IMR-90 (cell line): ENCODE data around the gene DMXL2. TPM values are rescaled to one million over a fixed set of nuclear protein-coding genes. Genes with fewer than 3 reads are reported as not detected.

Experiments used
- ATAC-seq: fragments of 200-7000 bp; cut with Tn5 transposase; 2 replicates; pipeline ENCODE4 v1.9.1; 2020; ENCODE audit warnings: low read depth, mild to moderate bottlenecking, moderate library complexity
- BruUV-seq: library from RNA; stranded (reverse); fragments of 400-500 nt; replicated peaks from 2 replicates; lab custom pipeline; 2021; lab: Mats Ljungman, UMichigan
- CTCF ChIA-PET: fragments of 300-600 bp; formaldehyde crosslinking; extraction: SDS; loops from one replicate; lab custom pipeline; 2021; ENCODE audit warnings: antibody characterized with exemption; lab: Yijun Ruan, JAX
- POLR2A ChIA-PET: fragments of 300-600 bp; sonication (Branson Sonifier 250); formaldehyde crosslinking; loops from one replicate; lab custom pipeline; 2022; ENCODE audit warnings: antibody characterized with exemption; ENCODE audit not compliant: unreplicated experiment; lab: Charles Lee
- DNase-seq: peaks from one replicate; pipeline ENCODE4 v3.0.0; 2013
- H2AFZ ChIP-seq: replicated peaks from 2 replicates; pipeline ENCODE3; 2013; ENCODE audit warnings: low read length, mild to moderate bottlenecking; ENCODE audit not compliant: poor library complexity
- H2AK5ac ChIP-seq: 2 replicates; pipeline ENCODE4 v1.6.1; 2013; ENCODE audit warnings: low read depth, low read length, inconsistent platforms
- H2AK9ac ChIP-seq: replicated peaks from 2 replicates; pipeline ENCODE3; 2013; ENCODE audit warnings: mild to moderate bottlenecking, low read depth, low read length, moderate library complexity; ENCODE audit not compliant: poor library complexity
- H2BK120ac ChIP-seq: 2 replicates; pipeline ENCODE4 v1.6.1; 2013; ENCODE audit warnings: low read depth, low read length, inconsistent platforms
- H2BK15ac ChIP-seq: 3 replicates; pipeline ENCODE4 v1.6.1; 2013; ENCODE audit warnings: low read depth, low read length, inconsistent platforms
- H2BK20ac ChIP-seq: 2 replicates; pipeline ENCODE4 v1.6.1; 2013; ENCODE audit warnings: low read depth, mild to moderate bottlenecking, inconsistent platforms, low read length, moderate library complexity
- H2BK5ac ChIP-seq: 2 replicates; pipeline ENCODE4 v1.6.1; 2013; ENCODE audit warnings: mild to moderate bottlenecking, low read depth, low read length, inconsistent platforms; ENCODE audit not compliant: poor library complexity, severe bottlenecking
- H3K14ac ChIP-seq: replicated peaks from 2 replicates; pipeline ENCODE4 v1.6.1; 2013; ENCODE audit warnings: low read depth, low read length, inconsistent platforms
- H3K18ac ChIP-seq: 2 replicates; pipeline ENCODE4 v1.6.1; 2013; ENCODE audit warnings: low read depth, low read length, control low read depth
- H3K23ac ChIP-seq: 2 replicates; pipeline ENCODE4 v1.6.1; 2013; ENCODE audit warnings: low read depth, low read length, inconsistent platforms
- H3K27ac ChIP-seq: 2 replicates; pipeline ENCODE4 v1.5.1; 2013; ENCODE audit warnings: mild to moderate bottlenecking, control low read depth, low read length; ENCODE audit not compliant: insufficient read depth
- H3K27me3 ChIP-seq: 2 replicates; pipeline ENCODE4 v1.6.1; 2013; ENCODE audit warnings: low read length; ENCODE audit not compliant: control insufficient read depth, insufficient read depth
- H3K36me3 ChIP-seq: 2 replicates; pipeline ENCODE4 v1.6.1; 2013; ENCODE audit warnings: low read length, mixed read lengths; ENCODE audit not compliant: control insufficient read depth, insufficient read depth
- H3K4ac ChIP-seq: 2 replicates; pipeline ENCODE4 v1.6.1; 2013; ENCODE audit warnings: low read depth, low read length, inconsistent platforms
- H3K4me1 ChIP-seq: 2 replicates; pipeline ENCODE4 v1.6.1; 2013; ENCODE audit warnings: low read length, mixed read lengths; ENCODE audit not compliant: control insufficient read depth, insufficient read depth
- H3K4me2 ChIP-seq: 2 replicates; pipeline ENCODE4 v1.6.1; 2013; ENCODE audit warnings: low read depth, mild to moderate bottlenecking, control low read depth, low read length, moderate library complexity
- H3K4me3 ChIP-seq: 2 replicates; pipeline ENCODE4 v1.5.1; 2013; ENCODE audit warnings: low read depth, mild to moderate bottlenecking, control low read depth, low read length, moderate library complexity; ENCODE audit not compliant: insufficient read depth
- H3K56ac ChIP-seq: 2 replicates; pipeline ENCODE4 v1.6.1; 2013; ENCODE audit warnings: low read length, inconsistent platforms; ENCODE audit not compliant: insufficient read depth; ENCODE audit errors: extremely low read depth
- H3K79me1 ChIP-seq, 2 experiments: 2 replicates each; pipeline ENCODE4 v1.6.1; 2013; ENCODE audit warnings: low read length in 2 of 2, inconsistent platforms in 1 of 2, low read depth in 1 of 2
- H3K9ac ChIP-seq: 2 replicates; pipeline ENCODE4 v1.6.1; 2013; ENCODE audit warnings: low read depth, low read length, control low read depth
- H3K9me1 ChIP-seq: 2 replicates; pipeline ENCODE4 v1.6.1; 2013; ENCODE audit warnings: low read length, inconsistent platforms; ENCODE audit not compliant: insufficient read depth
- H3K9me3 ChIP-seq: 2 replicates; pipeline ENCODE4 v1.6.1; 2013; ENCODE audit warnings: low read length; ENCODE audit not compliant: control insufficient read depth, insufficient read depth
- H4K20me1 ChIP-seq: 2 replicates; pipeline ENCODE4 v1.6.1; 2013; ENCODE audit warnings: low read length, inconsistent platforms; ENCODE audit not compliant: insufficient read depth
- H4K5ac ChIP-seq: 2 replicates; pipeline ENCODE4 v1.6.1; 2013; ENCODE audit warnings: mild to moderate bottlenecking, low read depth, low read length, control low read depth
- H4K8ac ChIP-seq, 2 experiments: 2 replicates each; pipeline ENCODE4 v1.6.1; 2013; ENCODE audit warnings: low read depth in 2 of 2, low read length in 2 of 2, control low read depth in 1 of 2, inconsistent platforms in 1 of 2
- H4K91ac ChIP-seq: 2 replicates; pipeline ENCODE4 v1.6.1; 2013; ENCODE audit warnings: low read depth, low read length, inconsistent platforms; ENCODE audit not compliant: insufficient read depth
- CEBPB ChIP-seq: IDR thresholded peaks from 2 replicates; pipeline ENCODE4 v1.6.1; 2012; ENCODE audit warnings: low read depth, low read length, improper control_type of control experiment
- POLR2A ChIP-seq: IDR thresholded peaks from 2 replicates; pipeline ENCODE4 v1.6.1; 2012; ENCODE audit warnings: mild to moderate bottlenecking, low read depth, low read length
- WGBS, 2 experiments: methylation state at CpG; one replicate each; pipeline versions ENCODE4 v1.1.5 to v1.1.7; 2013; ENCODE audit warnings: missing lambda C conversion rate in 2 of 2; ENCODE audit not compliant: insufficient read length in 1 of 2; ENCODE audit errors: extremely low coverage in 2 of 2; 5-methylcytosine and 5-hydroxymethylcytosine counted together
- dilution Hi-C: fragments of 300-500 bp; cut with HindIII; formaldehyde crosslinking; loops from one replicate; pipeline ENCODE4 v1.14.3; 2018; ENCODE audit warnings: low sequenced_read_pairs; ENCODE audit not compliant: unreplicated experiment
- in situ Hi-C: fragments of 300-500 bp; cut with MboI; formaldehyde crosslinking; loops from 3 replicates; pipeline ENCODE4 v1.14.3; 2019; ENCODE audit warnings: low sequenced_read_pairs, inconsistent platforms, mixed read lengths
- intact Hi-C: fragments of 100-400 bp; cut with micrococcal nuclease; formaldehyde crosslinking; loops from 2 replicates; pipeline ENCODE4 v1.10.0; 2022
- polyA plus RNA-seq, 3 experiments: library from polyadenylated mRNA; depleted of rRNA; stranded (reverse); fragments of >200 nt; gene quantifications; 2 replicates each; pipeline ENCODE4 v1.2.3, GENCODE V29; 2012; ENCODE audit warnings: low replicate concordance in 1 of 3
- total RNA-seq: library from RNA; depleted of rRNA; stranded (reverse); fragments of >200 nt; gene quantifications from 2 replicates; pipeline ENCODE4 v1.2.3, GENCODE V29; 2012

Gene DMXL2
- total and polyA plus RNA-seq, 2 of the 4 experiments (the other 2 are of a cell fraction), result 9.7 to 21.9 TPM

GRCh38 chr15:51579012-51579411 lies 43.6 kb downstream of the DMXL2 start:
- no peaks in the 10 kb centered on the region for H3K36me3 ChIP-seq
- BruUV-seq, result no TSS peak
- H3K14ac ChIP-seq, result no peak overlapping the region
- H3K18ac ChIP-seq, result no peak overlapping the region
- H4K91ac ChIP-seq, result no peak overlapping the region
- H3K4me1 ChIP-seq, result peaks cover 4% of the 10 kb centered on the region
- H3K56ac ChIP-seq, result no peak overlapping the region
- no peak overlapping the region for H3K27ac ChIP-seq
- dilution Hi-C loops (no loop called here), intact Hi-C loops (no loop called here), in situ Hi-C loops (no loop called here)
- H3K9me3 ChIP-seq, result no peaks in the 10 kb centered on the region
- no peak overlapping the region for H4K5ac ChIP-seq
- no peak overlapping the region for H2BK5ac ChIP-seq
- no CpG with 5 or more reads among the region's 2 CpGs for WGBS, 2 experiments
- ATAC-seq, result no peak
- no peaks in the 10 kb centered on the region for H3K27me3 ChIP-seq
- no peaks in the 10 kb centered on the region; a peak in 1 of 4 replicates for H3K79me1 ChIP-seq
- no peak overlapping the region for H2BK20ac ChIP-seq
- no peak for DNase-seq
- no peak overlapping the region for H3K4me2 ChIP-seq
- H2BK120ac ChIP-seq, result no peak overlapping the region
- H3K4me3 ChIP-seq, result no peak overlapping the region
- no peaks in the 10 kb centered on the region for H3K9me1 ChIP-seq
- TF ChIP-seq CEBPB (peak; percentile 91), POLR2A (no peak)
- H3K4ac ChIP-seq, result no peak overlapping the region
- POLR2A ChIA-PET, result no interaction called here
- H4K20me1 ChIP-seq, result no peaks in the 10 kb centered on the region
- H4K8ac ChIP-seq, result no peak overlapping the region
- CTCF ChIA-PET, result no interaction called here
- H2BK15ac ChIP-seq, result no peak overlapping the region
- H2AFZ ChIP-seq, result no peak overlapping the region
- H2AK9ac ChIP-seq, result no peak overlapping the region
- H3K23ac ChIP-seq, result no peak overlapping the region
- no peak overlapping the region for H3K9ac ChIP-seq
- no peak overlapping the region for H2AK5ac ChIP-seq
